HG03108 (cell line): ENCODE data around the gene SERINC5.
"Not testable (repeated sequence)": the region's sequence is repeated elsewhere in the genome, so short reads cannot be mapped to it uniquely, and the experiment has no call there.

Experiments
- ATAC-seq: cut with Tn5 transposase; IDR thresholded peaks from one replicate; pipeline ENCODE4 v1.9.1; 2021; ENCODE audit warnings: moderate library complexity; ENCODE audit not compliant: unreplicated experiment

Gene SERINC5

GRCh38 chr5:80106916-80107315, 148.9 kb downstream of the SERINC5 start:
- no peak for ATAC-seq

DNA sequence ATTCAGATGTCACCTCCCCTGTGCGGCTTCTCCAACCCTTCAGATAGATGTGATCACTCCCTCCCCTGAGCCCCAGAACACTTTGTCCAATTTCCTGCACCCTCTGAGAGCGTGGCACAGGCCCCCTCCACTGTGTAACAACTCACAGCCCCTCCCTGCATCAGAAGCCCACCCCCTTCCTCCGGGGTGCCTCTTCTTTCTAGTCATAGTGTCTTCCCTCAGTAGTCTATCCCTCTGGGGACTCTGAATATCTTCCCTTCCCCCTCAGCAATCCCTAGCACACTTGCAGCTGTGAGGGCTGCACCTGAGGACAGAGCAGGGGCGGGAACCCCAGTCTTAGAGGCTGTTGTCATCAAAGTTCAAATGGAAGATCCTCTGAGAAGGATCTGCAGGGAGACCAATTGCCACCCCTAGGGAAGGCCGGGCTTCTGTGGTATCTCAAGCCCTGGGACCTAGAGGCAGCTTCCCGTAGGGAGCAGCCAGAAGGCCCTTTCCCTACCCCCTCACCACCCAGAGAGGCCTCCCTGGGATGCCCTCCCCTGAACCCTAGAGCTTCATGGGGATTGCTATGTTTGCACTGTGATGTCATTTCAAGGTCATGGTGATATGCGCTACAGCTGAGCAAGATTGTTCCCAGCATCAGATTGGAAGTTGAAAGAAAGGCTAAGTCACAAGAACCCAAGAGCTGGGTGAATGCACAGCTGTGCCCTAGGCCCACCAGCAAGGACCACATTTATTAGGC, 150.0 kb downstream of the SERINC5 start:
- no peak for ATAC-seq

GRCh38 chr5:80103371-80103770, 152.5 kb downstream of the SERINC5 start:
- ATAC-seq: no peak

GRCh38 chr5:80101993-80102392, 153.9 kb downstream of the SERINC5 start:
- no peak for ATAC-seq

- no peak for ATAC-seq
Measured at GRCh38 chr5:80097451-80097850, 158.4 kb downstream of the SERINC5 start.

DNA sequence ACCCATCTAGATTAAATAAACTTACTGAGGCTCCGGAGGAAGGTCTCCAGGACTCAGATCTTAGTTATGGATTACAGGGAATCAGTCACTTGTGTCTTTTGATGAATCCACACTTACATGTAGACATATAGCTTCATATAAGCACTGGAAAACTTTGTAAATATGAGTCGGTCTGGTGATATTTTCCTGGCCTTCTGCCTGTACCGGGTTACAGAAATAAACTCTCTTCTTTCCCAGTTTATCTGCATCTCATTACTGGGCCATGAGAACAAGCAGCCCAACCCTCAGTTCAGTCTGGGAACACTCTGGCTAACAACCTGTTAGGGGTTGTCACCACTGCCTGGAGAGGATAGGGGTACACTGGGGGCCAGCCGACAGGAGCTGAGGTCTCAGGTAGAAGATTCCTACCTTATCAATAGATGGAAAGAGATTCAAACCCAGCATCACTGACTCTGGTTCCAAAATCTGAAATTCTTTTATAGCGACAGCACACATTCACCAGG, 161.6 kb downstream of the SERINC5 start:
- no peak for ATAC-seq

DNA sequence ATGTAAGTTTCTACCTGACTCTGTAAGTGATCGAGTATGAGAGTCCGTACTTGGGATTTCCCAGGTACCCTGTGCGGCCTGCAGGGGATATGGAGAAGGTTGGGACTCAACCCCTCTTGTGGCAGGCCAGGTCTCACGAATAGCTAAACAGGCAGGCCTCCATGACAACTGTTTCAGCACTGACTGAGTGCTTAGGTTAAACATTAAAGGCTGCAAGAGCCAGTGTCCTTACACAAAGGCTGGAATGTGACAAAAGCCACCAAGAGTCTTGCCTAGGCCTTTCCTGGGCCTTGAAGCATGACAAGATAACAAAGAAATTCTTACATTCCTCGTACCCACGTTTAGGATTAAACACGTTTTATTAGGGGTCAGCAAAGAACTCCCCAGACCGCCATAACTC, 162.1 kb downstream of the SERINC5 start:
- ATAC-seq: no peak

DNA sequence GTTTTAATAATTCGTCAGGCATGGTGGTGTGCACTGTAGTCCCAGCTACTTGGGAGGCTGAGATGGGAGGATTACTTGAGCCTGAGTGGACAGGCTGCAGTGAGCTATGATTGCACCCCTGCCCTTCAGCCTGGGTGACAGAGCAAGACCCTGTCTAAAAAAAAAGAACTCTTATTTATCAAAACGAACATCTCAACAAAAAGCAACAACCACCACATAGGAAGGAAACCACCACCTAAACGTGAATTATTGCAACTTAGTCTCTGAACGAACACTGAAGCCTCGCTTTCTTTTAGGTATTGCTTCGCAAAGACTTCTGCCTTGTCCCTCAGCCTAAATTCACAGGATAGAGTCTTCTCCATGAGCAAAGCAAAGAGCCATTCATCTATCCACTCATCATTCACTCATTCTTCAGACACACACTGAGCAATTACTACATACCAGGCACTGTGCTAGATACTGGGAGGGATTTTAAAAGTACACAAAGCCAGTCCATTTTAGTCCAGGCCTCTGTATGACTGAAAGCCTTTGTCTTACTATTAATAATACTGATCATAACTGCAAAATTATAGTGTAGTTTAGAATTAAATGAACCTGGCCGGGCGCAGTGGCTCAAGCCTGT, 163.3 kb downstream of the SERINC5 start:
- ATAC-seq: no peak

- ATAC-seq: not testable (repeated sequence)
Measured at GRCh38 chr5:80091792-80092192, 164.1 kb downstream of the SERINC5 start.

- no peak for ATAC-seq
Measured at GRCh38 chr5:80090884-80091166, 165.0 kb downstream of the SERINC5 start.

DNA sequence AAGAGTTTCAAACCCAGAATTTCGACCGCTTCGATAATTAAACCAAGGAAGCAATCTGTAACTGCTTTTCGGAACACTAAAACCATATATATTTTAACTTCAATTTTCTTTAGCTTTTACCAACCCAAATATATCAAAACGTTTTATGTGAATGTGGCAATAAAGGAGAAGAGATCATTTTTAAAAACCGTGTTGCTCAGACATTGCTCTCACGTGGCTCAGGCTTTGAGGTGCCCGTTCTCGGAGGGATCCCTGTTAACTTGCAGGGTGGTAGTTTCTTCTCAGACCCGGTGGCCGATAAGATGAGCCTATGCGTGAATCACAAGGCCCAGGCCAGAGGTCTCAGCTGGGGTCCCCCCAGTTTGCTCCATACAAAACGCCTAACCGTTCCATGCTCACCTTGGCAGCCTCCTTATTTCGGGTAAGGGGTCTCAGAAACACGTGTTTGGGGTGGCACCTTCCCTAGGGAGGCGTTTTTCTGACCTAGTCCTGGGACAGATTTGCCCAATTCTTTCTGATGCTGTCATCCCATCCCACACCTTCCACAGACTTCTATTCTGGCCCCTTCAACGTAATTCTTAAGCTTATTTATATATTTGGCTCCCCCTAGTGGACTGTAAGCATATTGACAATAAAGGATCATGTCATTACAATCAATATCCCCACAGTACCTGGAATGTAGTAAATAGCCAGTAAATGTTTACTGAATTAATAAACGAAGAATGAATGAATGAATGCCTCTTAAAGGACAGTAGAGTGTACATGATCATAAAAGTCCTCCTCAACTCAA, 172.6 kb downstream of the SERINC5 start:
- no peak for ATAC-seq

- no peak for ATAC-seq
Measured at GRCh38 chr5:80082731-80083100, 173.1 kb downstream of the SERINC5 start.

GRCh38 chr5:80082281-80082680, 173.6 kb downstream of the SERINC5 start:
- ATAC-seq: no peak

DNA sequence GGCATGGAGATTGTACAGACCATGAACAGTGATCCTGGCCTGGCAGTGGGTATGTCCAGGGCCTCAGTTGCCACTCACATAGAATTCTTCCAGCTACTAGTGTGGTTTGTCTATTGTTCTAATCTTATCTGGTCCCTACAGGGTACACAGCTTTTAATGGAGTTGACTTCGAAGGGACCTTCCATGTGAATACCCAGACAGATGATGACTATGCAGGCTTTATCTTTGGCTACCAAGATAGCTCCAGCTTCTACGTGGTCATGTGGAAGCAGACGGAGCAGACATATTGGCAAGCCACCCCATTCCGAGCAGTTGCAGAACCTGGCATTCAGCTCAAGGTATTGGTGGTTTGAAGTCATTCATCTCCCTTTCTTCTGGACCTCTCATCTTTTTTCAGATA, 176.9 kb downstream of the SERINC5 start:
- no peak for ATAC-seq

- no peak for ATAC-seq
Measured at GRCh38 chr5:80077051-80077714, 178.7 kb downstream of the SERINC5 start.

GRCh38 chr5:80076131-80077050, 179.5 kb downstream of the SERINC5 start:
- ATAC-seq: no peak

DNA sequence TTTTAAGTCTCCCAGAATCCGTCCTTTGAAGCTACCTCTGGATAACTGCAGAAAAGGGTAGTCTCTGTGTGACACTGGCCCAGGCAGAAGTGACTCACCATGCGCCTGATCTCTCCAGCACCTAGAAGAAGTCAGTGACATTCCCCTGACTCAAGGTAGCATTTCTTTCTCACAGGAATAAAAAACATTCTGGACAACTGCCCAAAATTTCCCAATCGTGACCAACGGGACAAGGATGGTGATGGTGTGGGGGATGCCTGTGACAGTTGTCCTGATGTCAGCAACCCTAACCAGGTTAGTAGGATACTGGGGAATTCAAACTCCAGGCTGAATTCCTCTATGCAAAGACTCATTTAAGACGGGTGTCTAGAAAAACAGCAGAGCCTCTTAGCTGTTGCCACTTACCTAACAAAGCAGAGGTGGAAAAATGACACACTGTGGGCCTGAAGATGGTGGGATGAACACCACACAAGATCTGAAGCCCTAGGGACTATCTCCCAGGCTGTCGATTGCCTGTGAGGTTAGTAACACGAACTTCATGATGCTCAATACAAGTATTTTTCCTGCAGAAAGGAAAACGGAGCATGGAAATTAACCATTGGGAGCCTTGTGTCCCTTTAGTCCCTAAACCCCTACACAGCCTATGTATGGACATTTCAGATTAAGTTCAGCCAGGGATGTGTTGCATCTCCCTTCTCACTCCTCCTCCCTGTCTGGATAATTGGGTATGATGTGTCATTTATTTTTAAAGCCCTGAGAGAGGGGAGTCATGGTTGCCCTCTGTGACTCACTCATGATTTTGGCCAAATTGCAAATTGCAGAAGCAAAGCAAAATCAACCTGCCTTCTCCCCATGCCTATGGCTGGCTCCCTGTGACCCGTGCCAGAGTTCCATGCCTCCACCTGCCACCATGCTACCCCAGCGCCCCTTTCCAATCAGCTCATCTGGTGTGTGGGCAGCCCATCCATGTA, 183.5 kb downstream of the SERINC5 start:
- ATAC-seq: no peak

- no peak for ATAC-seq
Measured at GRCh38 chr5:80071510-80072021, 184.3 kb downstream of the SERINC5 start.
